ENCODE data around the gene ADGRG2. TPM values are rescaled to one million over a fixed set of nuclear protein-coding genes. Genes with fewer than 3 reads are reported as not detected.

Gene ADGRG2
- total RNA-seq, 1 donor from 2014 or later, result not detected

GRCh38 chrX:19034025-19034424 is 88.2 kb downstream of the ADGRG2 start:
- Mint-ChIP-seq H3K27me3 (ENCODE audit: unreplicated experiment) (no peaks in the 10 kb centered on the region), H3K4me1 (ENCODE audit: unreplicated experiment) (no peaks in the 10 kb centered on the region), H3K4me3 (ENCODE audit: unreplicated experiment) (no peak overlapping the region), H3K27ac (ENCODE audit: unreplicated experiment) (no peak overlapping the region), H3K9me3 (ENCODE audit: unreplicated experiment) (peaks cover 11% of the 10 kb centered on the region), H3K36me3 (ENCODE audit: unreplicated experiment) (no peaks in the 10 kb centered on the region)
- no peak for DNase-seq (ENCODE audit: extremely low spot score, unreplicated experiment)
- no peak for TF ChIP-seq CTCF (IDR thresholded peaks at IDR 0.05)

GRCh38 chrX:19030805-19031204 is 91.5 kb downstream of the ADGRG2 start:
- H3K36me3 Mint-ChIP-seq (ENCODE audit: unreplicated experiment), result no peaks in the 10 kb centered on the region
- no peaks in the 10 kb centered on the region for H3K4me1 Mint-ChIP-seq (ENCODE audit: unreplicated experiment)
- H3K27ac Mint-ChIP-seq (ENCODE audit: unreplicated experiment), result no peak overlapping the region
- no peak for DNase-seq (ENCODE audit: extremely low spot score, unreplicated experiment)
- H3K27me3 Mint-ChIP-seq (ENCODE audit: unreplicated experiment), result no peaks in the 10 kb centered on the region
- no peak for TF ChIP-seq CTCF (IDR thresholded peaks at IDR 0.05)
- peaks cover 11% of the 10 kb centered on the region for H3K9me3 Mint-ChIP-seq (ENCODE audit: unreplicated experiment)
- no peak overlapping the region for H3K4me3 Mint-ChIP-seq (ENCODE audit: unreplicated experiment)

GRCh38 chrX:19028560-19028959 is 93.7 kb downstream of the ADGRG2 start:
- H3K36me3 Mint-ChIP-seq (ENCODE audit: unreplicated experiment), result no peaks in the 10 kb centered on the region
- H3K9me3 Mint-ChIP-seq (ENCODE audit: unreplicated experiment), result peaks cover 6% of the 10 kb centered on the region
- DNase-seq (ENCODE audit: extremely low spot score, unreplicated experiment), result no peak
- H3K27me3 Mint-ChIP-seq (ENCODE audit: unreplicated experiment), result no peaks in the 10 kb centered on the region
- no peak for TF ChIP-seq CTCF (IDR thresholded peaks at IDR 0.05)
- no peak overlapping the region for H3K4me3 Mint-ChIP-seq (ENCODE audit: unreplicated experiment)
- H3K27ac Mint-ChIP-seq (ENCODE audit: unreplicated experiment), result no peak overlapping the region
- H3K4me1 Mint-ChIP-seq (ENCODE audit: unreplicated experiment), result no peaks in the 10 kb centered on the region

- Mint-ChIP-seq H3K4me1 (ENCODE audit: unreplicated experiment) (no peaks in the 10 kb centered on the region), H3K4me3 (ENCODE audit: unreplicated experiment) (no peak overlapping the region), H3K36me3 (ENCODE audit: unreplicated experiment) (no peaks in the 10 kb centered on the region), H3K27ac (ENCODE audit: unreplicated experiment) (no peak overlapping the region), H3K9me3 (ENCODE audit: unreplicated experiment) (peaks cover 8% of the 10 kb centered on the region), H3K27me3 (ENCODE audit: unreplicated experiment) (no peaks in the 10 kb centered on the region)
- no peak for DNase-seq (ENCODE audit: extremely low spot score, unreplicated experiment)
- TF ChIP-seq CTCF (IDR thresholded peaks at IDR 0.05), result no peak
These were observed 97.9 kb downstream of the ADGRG2 start for GRCh38 chrX:19024366-19024765.

GRCh38 chrX:19019996-19020395 is 102.3 kb downstream of the ADGRG2 start:
- TF ChIP-seq CTCF (IDR thresholded peaks at IDR 0.05), result no peak
- Mint-ChIP-seq H3K4me1 (ENCODE audit: unreplicated experiment) (no peaks in the 10 kb centered on the region), H3K27ac (ENCODE audit: unreplicated experiment) (no peak overlapping the region)

More at GRCh38 chrX:19019996-19020395, 102.3 kb downstream of the ADGRG2 start:
- no peak overlapping the region for H3K4me3 Mint-ChIP-seq (ENCODE audit: unreplicated experiment)
- DNase-seq (ENCODE audit: extremely low spot score, unreplicated experiment), result no peak
- H3K36me3 Mint-ChIP-seq (ENCODE audit: unreplicated experiment), result no peaks in the 10 kb centered on the region
- H3K9me3 Mint-ChIP-seq (ENCODE audit: unreplicated experiment), result peaks cover 8% of the 10 kb centered on the region
- H3K27me3 Mint-ChIP-seq (ENCODE audit: unreplicated experiment), result no peaks in the 10 kb centered on the region

Measured in osteocyte (in vitro differentiated cells).